GM20000 (cell line): Measurements from ENCODE around the gene XG.
"Not testable (repeated sequence)": the region's sequence is repeated elsewhere in the genome, so short reads cannot be mapped to it uniquely, and the experiment has no call there.

ENCODE experiments used
- DNase-seq: peaks from one replicate; pipeline ENCODE4 v3.0.0; 2012; ENCODE audit warnings: low spot score
- TF ChIP-seq, protein P1 (sequence below): IDR thresholded peaks from 2 replicates; pipeline ENCODE4 v1.5.1; 2012; ENCODE audit warnings: mild to moderate bottlenecking, control low read depth; ENCODE audit errors: extremely low read depth, missing control alignments

Gene XG

DNA sequence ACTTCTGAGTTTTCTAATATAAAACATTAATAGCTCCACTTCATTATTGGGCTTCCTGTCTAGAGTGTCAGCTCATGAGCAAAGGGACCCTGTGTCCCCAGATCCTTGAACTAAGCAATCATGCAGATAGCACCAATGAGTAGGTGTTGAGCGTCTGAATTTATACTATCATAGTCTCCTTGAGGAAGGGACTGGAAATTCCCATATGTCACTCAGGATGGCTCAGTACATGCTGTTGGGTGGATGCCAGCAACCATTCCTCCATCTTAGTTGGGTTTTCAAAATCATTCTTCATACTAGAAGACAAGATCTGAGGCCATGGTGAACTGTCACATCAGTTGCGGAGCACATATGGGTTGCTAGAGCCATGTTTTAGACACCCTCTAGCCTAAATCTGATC lies 33.0 kb upstream of the XG start:
- no peak for DNase-seq
- TF ChIP-seq, protein P1, sequence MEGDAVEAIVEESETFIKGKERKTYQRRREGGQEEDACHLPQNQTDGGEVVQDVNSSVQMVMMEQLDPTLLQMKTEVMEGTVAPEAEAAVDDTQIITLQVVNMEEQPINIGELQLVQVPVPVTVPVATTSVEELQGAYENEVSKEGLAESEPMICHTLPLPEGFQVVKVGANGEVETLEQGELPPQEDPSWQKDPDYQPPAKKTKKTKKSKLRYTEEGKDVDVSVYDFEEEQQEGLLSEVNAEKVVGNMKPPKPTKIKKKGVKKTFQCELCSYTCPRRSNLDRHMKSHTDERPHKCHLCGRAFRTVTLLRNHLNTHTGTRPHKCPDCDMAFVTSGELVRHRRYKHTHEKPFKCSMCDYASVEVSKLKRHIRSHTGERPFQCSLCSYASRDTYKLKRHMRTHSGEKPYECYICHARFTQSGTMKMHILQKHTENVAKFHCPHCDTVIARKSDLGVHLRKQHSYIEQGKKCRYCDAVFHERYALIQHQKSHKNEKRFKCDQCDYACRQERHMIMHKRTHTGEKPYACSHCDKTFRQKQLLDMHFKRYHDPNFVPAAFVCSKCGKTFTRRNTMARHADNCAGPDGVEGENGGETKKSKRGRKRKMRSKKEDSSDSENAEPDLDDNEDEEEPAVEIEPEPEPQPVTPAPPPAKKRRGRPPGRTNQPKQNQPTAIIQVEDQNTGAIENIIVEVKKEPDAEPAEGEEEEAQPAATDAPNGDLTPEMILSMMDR = no peak

GRCh38 chrX:2719774-2720447 lies 31.9 kb upstream of the XG start:
- DNase-seq = no peak
- TF ChIP-seq, protein P1 = no peak

DNA sequence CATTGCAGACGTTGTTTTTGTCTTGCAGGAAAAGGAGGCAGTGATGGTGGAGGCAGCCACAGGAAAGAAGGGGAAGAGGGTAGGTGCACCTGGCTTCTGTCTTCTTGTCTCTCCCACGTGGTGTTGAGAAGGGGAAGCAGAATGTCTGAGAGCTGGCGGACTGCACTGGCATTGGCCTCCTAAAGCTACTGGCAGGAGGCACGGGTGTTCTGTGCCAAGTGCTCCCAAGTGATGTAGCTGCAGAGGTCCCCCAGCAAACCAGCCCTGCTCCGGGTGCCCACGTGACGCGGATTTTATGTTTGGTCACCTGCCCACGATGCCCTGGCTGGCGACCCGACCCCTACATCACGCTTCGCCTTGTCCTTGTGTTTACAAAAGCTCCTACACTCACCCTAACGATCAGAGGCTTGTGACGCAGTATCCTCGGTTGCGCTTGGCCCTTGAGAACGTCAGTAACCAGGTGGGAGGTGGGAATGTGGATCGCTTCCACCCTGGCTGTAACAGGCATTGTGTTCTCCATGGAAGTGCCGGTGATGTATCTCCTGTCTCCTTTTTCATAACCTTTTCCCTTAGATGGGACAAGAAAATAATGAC lies 28.5 kb upstream of the XG start:
- no peak for DNase-seq
- TF ChIP-seq, protein P1 = no peak

DNA sequence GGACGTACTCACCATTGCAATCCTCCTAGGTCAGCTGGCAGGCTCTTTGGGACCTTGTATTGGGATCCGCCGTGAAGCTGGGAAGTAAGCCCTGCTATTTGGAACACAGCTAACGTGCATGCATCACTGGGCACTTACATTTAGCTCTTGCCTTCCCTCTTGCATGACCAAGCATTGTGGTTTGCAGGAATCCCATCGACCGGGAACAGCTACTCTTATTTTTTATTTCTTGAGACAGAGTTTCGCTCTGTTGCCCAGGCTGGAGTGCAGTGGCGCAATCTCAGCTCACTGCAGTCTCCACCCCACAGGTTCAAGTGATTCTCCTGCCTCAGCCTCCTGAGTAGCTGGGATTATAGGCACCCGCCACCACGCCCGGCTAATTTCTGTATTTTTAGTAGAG lies 24.6 kb upstream of the XG start:
- not testable (repeated sequence) for DNase-seq

- DNase-seq = no peak
- TF ChIP-seq, protein P1 = no peak
Measured at GRCh38 chrX:2732076-2732475, 19.8 kb upstream of the XG start.

DNA sequence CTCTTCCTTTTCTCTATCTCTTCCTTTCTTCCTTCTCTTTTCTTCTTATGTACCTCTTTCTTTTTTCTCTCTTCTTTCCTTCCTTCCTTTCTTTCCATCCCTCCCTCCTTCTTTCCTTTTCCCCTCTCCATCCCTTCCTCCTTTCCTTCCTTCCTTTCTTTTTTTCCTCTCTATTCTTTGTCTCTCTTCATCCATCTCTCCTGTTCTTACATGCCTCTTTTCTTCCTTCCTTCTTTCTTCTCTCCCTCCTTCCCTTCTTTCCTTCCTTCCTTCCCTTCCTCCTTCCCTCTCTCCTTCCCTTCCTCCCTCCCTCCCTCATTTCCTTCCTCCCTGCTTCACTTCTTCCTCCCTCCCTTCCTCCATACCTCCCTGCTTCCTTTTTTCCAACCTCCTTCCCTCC lies 19.2 kb upstream of the XG start:
- DNase-seq = no peak
- TF ChIP-seq, protein P1 = no peak

DNA sequence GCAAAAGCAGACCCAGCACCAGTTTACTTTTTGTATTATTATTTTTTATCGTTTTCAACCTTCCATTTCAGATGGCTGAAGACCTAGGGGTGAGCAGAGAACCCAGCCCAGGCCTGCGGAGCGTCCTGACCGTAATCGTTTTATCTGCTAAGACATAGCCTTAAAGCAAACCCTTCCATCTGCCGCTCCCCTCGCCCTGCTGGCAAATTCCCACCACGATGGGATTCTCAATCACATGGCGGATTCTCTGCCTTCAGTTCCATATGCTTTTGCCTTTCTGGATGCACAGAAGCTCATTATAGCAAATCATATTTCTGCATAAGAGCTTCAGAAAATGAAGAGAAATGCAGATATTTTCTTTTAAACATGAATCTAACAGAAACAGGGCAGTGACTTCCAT lies 18.6 kb upstream of the XG start:
- TF ChIP-seq, protein P1 = no peak
- no peak for DNase-seq

GRCh38 chrX:2735270-2735669 lies 16.6 kb upstream of the XG start:
- TF ChIP-seq, protein P1 = no peak
- no peak for DNase-seq
